ENCODE data around the gene SLC35G6. TPM values are rescaled to one million over a fixed set of nuclear protein-coding genes. Genes with fewer than 3 reads are reported as not detected.

The SLC35G6 gene
- total RNA-seq, 1 experiment from 2014 or later, result 0.26 TPM

GRCh38 chr17:7435676-7436555 lies 45.3 kb upstream of the SLC35G6 start (continued):
- TF ChIP-seq JUN (CRISPR knock-in tag; IDR thresholded peaks at IDR 0.05) (0 out of 2 replicates have a peak, but pooled peaks have one; percentile 7), RORB (CRISPR knock-in tag; IDR thresholded peaks at IDR 0.05) (no peak), E2F1 (CRISPR knock-in tag; IDR thresholded peaks at IDR 0.05) (no peak), ZBTB43 (CRISPR knock-in tag; IDR thresholded peaks at IDR 0.05) (0 out of 2 replicates have a peak, but pooled peaks have one; percentile 48), TEAD1 (CRISPR knock-in tag; IDR thresholded peaks at IDR 0.05) (no peak), NR3C1 (CRISPR knock-in tag; conservative IDR thresholded peaks at IDR 0.05; ENCODE audit: low read depth) (no peak), MAX (CRISPR knock-in tag; IDR thresholded peaks at IDR 0.05) (peak; percentile 38; the same call in 1 of the 2 replicates), USF1 (CRISPR knock-in tag; IDR thresholded peaks at IDR 0.05) (peak; percentile 67), HMGA2 (CRISPR knock-in tag; IDR thresholded peaks at IDR 0.05) (no peak), ZNF138 (CRISPR knock-in tag; conservative IDR thresholded peaks at IDR 0.05) (no peak)

- Mint-ChIP-seq H3K4me1 (peaks cover 24% of the 10 kb centered on the region), H3K4me3 (peak overlapping the region; percentile 90), H3K36me3 (no peaks in the 10 kb centered on the region), H3K9me3 (no peaks in the 10 kb centered on the region), H3K27me3 (ENCODE audit: low read depth) (peaks cover 17% of the 10 kb centered on the region), H3K27ac (peak overlapping the region; percentile 98)
- CTCF ChIA-PET, result interaction anchor here (0.8 to 4.7 kb wide), 39 partner anchors 8 to 267 kb away, joined by 3 to 69 read pairs (median 6); partner anchors contain the start of genes ACAP1, CHRNB1, KCTD11 and NEURL4
- POLR2A ChIA-PET, result interaction anchor here (0.7 to 4.2 kb wide), 17 partner anchors 8 to 251 kb away, joined by 3 to 38 read pairs (median 4); partner anchors contain the start of genes CHRNB1, NEURL4, POLR2A and TMEM256
- ATAC-seq (peak; percentile 50), DNase-seq (ENCODE audit: low spot score) (peak; percentile 89)
- TF ChIP-seq AR (CRISPR knock-in tag; IDR thresholded peaks at IDR 0.05), result no peak
- 0 out of 2 replicates have a peak, but pooled peaks have one; percentile 64 for TF ChIP-seq MLX (CRISPR knock-in tag; IDR thresholded peaks at IDR 0.05)
- no peak for TF ChIP-seq ZNF416 (CRISPR knock-in tag; IDR thresholded peaks at IDR 0.05)
- no peak for TF ChIP-seq KAT7 (CRISPR knock-in tag; IDR thresholded peaks at IDR 0.05; ENCODE audit: borderline replicate concordance)
- peak; percentile 34; the same call in 1 of the 2 replicates for TF ChIP-seq TP53 (CRISPR knock-in tag; IDR thresholded peaks at IDR 0.05)
- no peak for TF ChIP-seq CREB1 (CRISPR knock-in tag; IDR thresholded peaks at IDR 0.05)
- no peak for TF ChIP-seq RELA (CRISPR knock-in tag; IDR thresholded peaks at IDR 0.05; ENCODE audit: borderline replicate concordance)
- TF ChIP-seq SP1 (CRISPR knock-in tag; conservative IDR thresholded peaks at IDR 0.05), result peak; percentile 79
- TF ChIP-seq ZNF512 (CRISPR knock-in tag; IDR thresholded peaks at IDR 0.05; ENCODE audit: borderline replicate concordance), result 0 out of 2 replicates have a peak, but pooled peaks have one; percentile 24
- TF ChIP-seq ERG (CRISPR knock-in tag; IDR thresholded peaks at IDR 0.05), result no peak
These were observed 44.5 kb upstream of the SLC35G6 start for GRCh38 chr17:7436556-7437368.

Measured in WTC11 (cell line).